ENCODE results near the gene YIPF5. TPM values are rescaled to one million over a fixed set of nuclear protein-coding genes. Genes with fewer than 3 reads are reported as not detected.

The YIPF5 gene
- total RNA-seq, 2 experiments from 2014 or later = 57.6 to 64.8 TPM

DNA sequence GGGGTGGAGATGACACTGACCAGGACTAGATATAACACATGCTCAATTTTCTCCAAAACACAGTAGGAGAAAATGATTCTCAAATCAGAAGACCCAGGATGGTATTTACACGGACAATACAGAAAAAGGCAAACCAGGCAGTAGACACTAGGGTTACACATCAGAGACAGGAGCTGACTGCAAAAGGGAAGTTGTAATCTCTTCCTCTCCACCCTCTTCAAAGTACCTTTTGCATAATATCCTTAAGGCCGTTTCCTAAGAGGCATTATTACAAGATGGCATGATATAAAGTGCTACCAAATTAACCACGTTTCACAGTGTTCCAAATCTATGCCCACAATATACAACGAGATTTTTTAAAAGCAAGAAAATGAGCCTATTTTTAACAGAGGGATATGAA is 39.2 kb downstream of the YIPF5 start:
- H3K4me3 ChIP-seq (ENCODE audit: low read length) = no peak overlapping the region
- H3K27me3 ChIP-seq (ENCODE audit: control insufficient read depth in 1 of 2, insufficient read depth in 2 of 2, low read length in 2 of 2) = no peaks in the 10 kb centered on the region
- H3K4me1 Mint-ChIP-seq (ENCODE audit: low read depth) = no peaks in the 10 kb centered on the region
- ChIA-PET POLR2A (no interaction called here), CTCF (no interaction called here)
- ATAC-seq (ENCODE audit: poor library complexity) = no peak
- no peak overlapping the region for H3K4me3 Mint-ChIP-seq
- TF ChIP-seq, protein P1, sequence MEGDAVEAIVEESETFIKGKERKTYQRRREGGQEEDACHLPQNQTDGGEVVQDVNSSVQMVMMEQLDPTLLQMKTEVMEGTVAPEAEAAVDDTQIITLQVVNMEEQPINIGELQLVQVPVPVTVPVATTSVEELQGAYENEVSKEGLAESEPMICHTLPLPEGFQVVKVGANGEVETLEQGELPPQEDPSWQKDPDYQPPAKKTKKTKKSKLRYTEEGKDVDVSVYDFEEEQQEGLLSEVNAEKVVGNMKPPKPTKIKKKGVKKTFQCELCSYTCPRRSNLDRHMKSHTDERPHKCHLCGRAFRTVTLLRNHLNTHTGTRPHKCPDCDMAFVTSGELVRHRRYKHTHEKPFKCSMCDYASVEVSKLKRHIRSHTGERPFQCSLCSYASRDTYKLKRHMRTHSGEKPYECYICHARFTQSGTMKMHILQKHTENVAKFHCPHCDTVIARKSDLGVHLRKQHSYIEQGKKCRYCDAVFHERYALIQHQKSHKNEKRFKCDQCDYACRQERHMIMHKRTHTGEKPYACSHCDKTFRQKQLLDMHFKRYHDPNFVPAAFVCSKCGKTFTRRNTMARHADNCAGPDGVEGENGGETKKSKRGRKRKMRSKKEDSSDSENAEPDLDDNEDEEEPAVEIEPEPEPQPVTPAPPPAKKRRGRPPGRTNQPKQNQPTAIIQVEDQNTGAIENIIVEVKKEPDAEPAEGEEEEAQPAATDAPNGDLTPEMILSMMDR (IDR thresholded peaks at IDR 0.05) = no peak
- H3K27ac Mint-ChIP-seq = no peak overlapping the region
- H3K36me3 ChIP-seq (ENCODE audit: insufficient read depth, low read length) = no peaks in the 10 kb centered on the region
- intact Hi-C loops (cut with DNase I, micrococcal nuclease) = no loop called here
- DNase-seq = no peak
- H3K9me3 ChIP-seq (ENCODE audit: control insufficient read depth in 1 of 2, insufficient read depth in 1 of 2, low read length in 2 of 2) = no peaks in the 10 kb centered on the region
- no peak overlapping the region for H3K27ac ChIP-seq (ENCODE audit: low read depth in 1 of 2, low read length in 2 of 2)
- H3K4me1 ChIP-seq (ENCODE audit: insufficient read depth, low read length) = no peaks in the 10 kb centered on the region
- no peaks in the 10 kb centered on the region for H3K9me3 Mint-ChIP-seq
- H3K27me3 Mint-ChIP-seq = no peaks in the 10 kb centered on the region
- H3K36me3 Mint-ChIP-seq (ENCODE audit: low read depth) = no peaks in the 10 kb centered on the region

DNA sequence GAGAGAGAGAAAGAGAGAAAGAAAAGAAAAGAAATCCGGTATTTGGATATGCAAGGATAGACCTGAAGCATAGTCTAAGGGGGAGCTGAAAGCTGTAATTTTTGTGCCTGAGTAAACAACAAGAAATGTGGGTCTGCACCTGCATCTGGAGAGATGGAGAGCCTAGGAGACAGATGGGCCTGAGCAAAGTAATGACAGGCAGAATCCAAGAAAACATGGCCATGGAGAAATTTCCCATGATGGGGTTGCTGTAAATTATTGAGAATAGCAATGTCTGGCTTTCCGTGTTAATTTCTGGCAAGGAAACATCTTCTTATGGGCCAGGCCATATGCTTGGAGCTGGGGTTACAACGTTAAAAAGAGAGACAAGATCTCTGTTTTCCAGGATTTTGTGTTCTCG is 40.2 kb downstream of the YIPF5 start:
- Mint-ChIP-seq H3K36me3 (ENCODE audit: low read depth) (no peaks in the 10 kb centered on the region), H3K9me3 (no peaks in the 10 kb centered on the region), H3K27me3 (no peaks in the 10 kb centered on the region), H3K4me1 (ENCODE audit: low read depth) (no peaks in the 10 kb centered on the region), H3K4me3 (no peak overlapping the region), H3K27ac (no peak overlapping the region)
- intact Hi-C loops (cut with DNase I, micrococcal nuclease) = no loop called here
- TF ChIP-seq, protein P1 (IDR thresholded peaks at IDR 0.05) = no peak
- no peak for ATAC-seq (ENCODE audit: poor library complexity)
- Histone ChIP-seq H3K4me1 (ENCODE audit: insufficient read depth, low read length) (no peaks in the 10 kb centered on the region), H3K27me3 (ENCODE audit: control insufficient read depth in 1 of 2, insufficient read depth in 2 of 2, low read length in 2 of 2) (no peaks in the 10 kb centered on the region), H3K36me3 (ENCODE audit: insufficient read depth, low read length) (no peaks in the 10 kb centered on the region), H3K27ac (ENCODE audit: low read depth in 1 of 2, low read length in 2 of 2) (no peak overlapping the region), H3K9me3 (ENCODE audit: control insufficient read depth in 1 of 2, insufficient read depth in 1 of 2, low read length in 2 of 2) (no peaks in the 10 kb centered on the region), H3K4me3 (ENCODE audit: low read length) (no peak overlapping the region)
- ChIA-PET CTCF (no interaction called here), POLR2A (no interaction called here)
- no peak for DNase-seq

DNA sequence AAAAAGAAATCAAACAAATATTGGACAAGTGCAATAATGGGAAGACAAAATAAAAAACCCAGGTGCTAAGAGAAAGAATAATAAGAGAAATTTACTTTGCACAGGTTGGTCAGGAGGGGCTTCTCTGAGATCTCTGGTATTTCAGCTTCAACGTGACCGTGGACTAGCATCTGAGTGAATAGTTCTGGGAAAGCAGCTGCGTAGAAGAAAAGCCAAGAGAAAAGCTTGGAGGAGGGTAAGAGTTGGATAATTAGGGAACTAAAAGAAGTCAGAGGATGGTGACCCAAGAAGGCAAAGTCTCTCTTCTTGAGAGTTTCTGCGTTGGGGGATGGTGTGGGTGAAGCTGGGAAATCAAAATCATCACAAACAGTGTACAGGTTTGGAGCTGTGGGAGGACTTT is 41.6 kb downstream of the YIPF5 start:
- Mint-ChIP-seq H3K27me3 (no peaks in the 10 kb centered on the region), H3K4me1 (ENCODE audit: low read depth) (no peaks in the 10 kb centered on the region), H3K4me3 (no peak overlapping the region), H3K9me3 (no peaks in the 10 kb centered on the region), H3K36me3 (ENCODE audit: low read depth) (no peaks in the 10 kb centered on the region), H3K27ac (no peak overlapping the region)
- Histone ChIP-seq H3K4me3 (ENCODE audit: low read length) (no peak overlapping the region), H3K27me3 (ENCODE audit: control insufficient read depth in 1 of 2, insufficient read depth in 2 of 2, low read length in 2 of 2) (no peaks in the 10 kb centered on the region), H3K27ac (ENCODE audit: low read depth in 1 of 2, low read length in 2 of 2) (no peak overlapping the region), H3K36me3 (ENCODE audit: insufficient read depth, low read length) (no peaks in the 10 kb centered on the region), H3K9me3 (ENCODE audit: control insufficient read depth in 1 of 2, insufficient read depth in 1 of 2, low read length in 2 of 2) (no peaks in the 10 kb centered on the region), H3K4me1 (ENCODE audit: insufficient read depth, low read length) (no peaks in the 10 kb centered on the region)
- ChIA-PET CTCF (no interaction called here), POLR2A (no interaction called here)
- DNase-seq (no peak), ATAC-seq (ENCODE audit: poor library complexity) (no peak)
- TF ChIP-seq, protein P1 (IDR thresholded peaks at IDR 0.05) = no peak
- intact Hi-C loops (cut with DNase I, micrococcal nuclease) = no loop called here

All from CD4-positive, alpha-beta T cell (primary cell).